Keratinocyte (primary cell): ENCODE data around the gene ANKS1B.

Experiments used
- EZH2 ChIP-seq: IDR thresholded peaks from one replicate; pipeline ENCODE4 v1.6.1; 2012; ENCODE audit warnings: inconsistent platforms, mild to moderate bottlenecking, low read length, moderate library complexity
- TF ChIP-seq, protein P1 (sequence below), 3 experiments: IDR thresholded peaks in 1 of 3; conservative IDR thresholded peaks in 1 of 3; optimal IDR thresholded peaks in 1 of 3; 2 replicates in 2 of 3; 3 replicates in 1 of 3; pipeline versions ENCODE3 to v1.5.1; 2011; ENCODE audit warnings: low read length in 3 of 3, mild to moderate bottlenecking in 3 of 3, moderate library complexity in 2 of 3, control low read depth in 1 of 3, inconsistent platforms in 1 of 3; ENCODE audit not compliant: insufficient read depth in 2 of 3; ENCODE audit errors: extremely low read depth in 1 of 3

- no peak for TF ChIP-seq EZH2
- TF ChIP-seq, protein P1, sequence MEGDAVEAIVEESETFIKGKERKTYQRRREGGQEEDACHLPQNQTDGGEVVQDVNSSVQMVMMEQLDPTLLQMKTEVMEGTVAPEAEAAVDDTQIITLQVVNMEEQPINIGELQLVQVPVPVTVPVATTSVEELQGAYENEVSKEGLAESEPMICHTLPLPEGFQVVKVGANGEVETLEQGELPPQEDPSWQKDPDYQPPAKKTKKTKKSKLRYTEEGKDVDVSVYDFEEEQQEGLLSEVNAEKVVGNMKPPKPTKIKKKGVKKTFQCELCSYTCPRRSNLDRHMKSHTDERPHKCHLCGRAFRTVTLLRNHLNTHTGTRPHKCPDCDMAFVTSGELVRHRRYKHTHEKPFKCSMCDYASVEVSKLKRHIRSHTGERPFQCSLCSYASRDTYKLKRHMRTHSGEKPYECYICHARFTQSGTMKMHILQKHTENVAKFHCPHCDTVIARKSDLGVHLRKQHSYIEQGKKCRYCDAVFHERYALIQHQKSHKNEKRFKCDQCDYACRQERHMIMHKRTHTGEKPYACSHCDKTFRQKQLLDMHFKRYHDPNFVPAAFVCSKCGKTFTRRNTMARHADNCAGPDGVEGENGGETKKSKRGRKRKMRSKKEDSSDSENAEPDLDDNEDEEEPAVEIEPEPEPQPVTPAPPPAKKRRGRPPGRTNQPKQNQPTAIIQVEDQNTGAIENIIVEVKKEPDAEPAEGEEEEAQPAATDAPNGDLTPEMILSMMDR (optimal IDR thresholded peaks at IDR 0.05 in 1 of 3, IDR thresholded peaks at IDR 0.05 in 1 of 3, conservative IDR thresholded peaks at IDR 0.05 in 1 of 3; ENCODE audit: extremely low read depth in 1 of 3, insufficient read depth in 2 of 3, low read length in 3 of 3): no peak
Observed at GRCh38 chr12:99059824-99060511, 924.8 kb downstream of the ANKS1B start.
